ENCODE data around the gene MOB1B.

DNA sequence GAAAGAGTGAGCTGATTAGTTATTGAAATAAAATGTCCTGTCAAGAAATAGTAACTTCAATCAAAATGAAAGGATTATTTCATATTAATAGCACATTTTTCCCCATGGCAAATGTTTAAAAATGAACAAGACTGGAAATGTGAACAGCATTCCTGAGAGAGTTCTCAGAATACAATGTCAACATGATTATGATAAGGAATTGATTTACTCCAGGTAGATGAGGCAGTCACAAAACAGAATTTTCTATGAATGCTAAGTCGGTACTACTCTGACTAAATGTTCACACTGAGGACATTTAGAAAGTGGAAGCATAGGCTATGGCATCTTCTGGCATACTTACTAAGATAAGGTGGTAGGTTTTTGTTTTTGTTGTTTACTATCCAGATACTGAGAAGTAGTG is 43.1 kb upstream of the MOB1B start:
- TF ChIP-seq, protein P1, sequence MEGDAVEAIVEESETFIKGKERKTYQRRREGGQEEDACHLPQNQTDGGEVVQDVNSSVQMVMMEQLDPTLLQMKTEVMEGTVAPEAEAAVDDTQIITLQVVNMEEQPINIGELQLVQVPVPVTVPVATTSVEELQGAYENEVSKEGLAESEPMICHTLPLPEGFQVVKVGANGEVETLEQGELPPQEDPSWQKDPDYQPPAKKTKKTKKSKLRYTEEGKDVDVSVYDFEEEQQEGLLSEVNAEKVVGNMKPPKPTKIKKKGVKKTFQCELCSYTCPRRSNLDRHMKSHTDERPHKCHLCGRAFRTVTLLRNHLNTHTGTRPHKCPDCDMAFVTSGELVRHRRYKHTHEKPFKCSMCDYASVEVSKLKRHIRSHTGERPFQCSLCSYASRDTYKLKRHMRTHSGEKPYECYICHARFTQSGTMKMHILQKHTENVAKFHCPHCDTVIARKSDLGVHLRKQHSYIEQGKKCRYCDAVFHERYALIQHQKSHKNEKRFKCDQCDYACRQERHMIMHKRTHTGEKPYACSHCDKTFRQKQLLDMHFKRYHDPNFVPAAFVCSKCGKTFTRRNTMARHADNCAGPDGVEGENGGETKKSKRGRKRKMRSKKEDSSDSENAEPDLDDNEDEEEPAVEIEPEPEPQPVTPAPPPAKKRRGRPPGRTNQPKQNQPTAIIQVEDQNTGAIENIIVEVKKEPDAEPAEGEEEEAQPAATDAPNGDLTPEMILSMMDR (IDR thresholded peaks at IDR 0.05; ENCODE audit: low read length) = no peak
- TF ChIP-seq EZH2 (optimal IDR thresholded peaks at IDR 0.05; ENCODE audit: low read depth, low read length) = no peak
- no peak for TF ChIP-seq EZH2phosphoT487 (IDR thresholded peaks at IDR 0.05; ENCODE audit: low read length)

All from MM.1S (cell line).